ENCODE results near the gene FIG4. TPM values are rescaled to one million over a fixed set of nuclear protein-coding genes. Genes with fewer than 3 reads are reported as not detected.
"Not testable (repeated sequence)": the region's sequence is repeated elsewhere in the genome, so short reads cannot be mapped to it uniquely, and the experiment has no call there.

FIG4 gene
- total RNA-seq, 1 donor from 2014 or later = 14.7 TPM

DNA sequence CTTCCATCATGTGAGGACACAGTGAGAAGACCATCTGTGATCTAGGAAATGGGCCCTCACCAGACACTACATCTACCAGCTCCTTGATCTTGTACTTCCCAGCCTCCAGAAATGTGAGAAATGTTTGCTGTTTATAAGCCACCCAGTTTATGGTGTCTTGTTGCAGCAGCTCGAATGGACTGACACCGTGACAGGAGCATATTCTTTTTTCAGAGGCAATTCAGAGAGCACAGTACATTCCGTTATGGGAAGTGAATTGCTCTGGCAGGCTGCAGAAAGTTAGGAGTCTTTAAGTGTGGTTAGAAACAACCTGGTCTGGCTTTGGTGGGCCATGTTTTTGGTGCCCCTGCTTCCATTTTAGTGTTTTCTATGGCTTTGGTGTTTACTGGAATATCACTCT is 75.1 kb downstream of the FIG4 start:
- no peaks in the 10 kb centered on the region for H3K27me3 ChIP-seq (ENCODE audit: control insufficient read depth, insufficient read depth, low read length)
- H3K4me3 ChIP-seq (ENCODE audit: low read depth, low read length) = no peak overlapping the region
- FAIRE-seq = no peak
- DNase-seq (ENCODE audit: low read depth) = no peak
- no peaks in the 10 kb centered on the region for H3K36me3 ChIP-seq (ENCODE audit: control insufficient read depth, insufficient read depth, low read length)
- TF ChIP-seq, protein P1, sequence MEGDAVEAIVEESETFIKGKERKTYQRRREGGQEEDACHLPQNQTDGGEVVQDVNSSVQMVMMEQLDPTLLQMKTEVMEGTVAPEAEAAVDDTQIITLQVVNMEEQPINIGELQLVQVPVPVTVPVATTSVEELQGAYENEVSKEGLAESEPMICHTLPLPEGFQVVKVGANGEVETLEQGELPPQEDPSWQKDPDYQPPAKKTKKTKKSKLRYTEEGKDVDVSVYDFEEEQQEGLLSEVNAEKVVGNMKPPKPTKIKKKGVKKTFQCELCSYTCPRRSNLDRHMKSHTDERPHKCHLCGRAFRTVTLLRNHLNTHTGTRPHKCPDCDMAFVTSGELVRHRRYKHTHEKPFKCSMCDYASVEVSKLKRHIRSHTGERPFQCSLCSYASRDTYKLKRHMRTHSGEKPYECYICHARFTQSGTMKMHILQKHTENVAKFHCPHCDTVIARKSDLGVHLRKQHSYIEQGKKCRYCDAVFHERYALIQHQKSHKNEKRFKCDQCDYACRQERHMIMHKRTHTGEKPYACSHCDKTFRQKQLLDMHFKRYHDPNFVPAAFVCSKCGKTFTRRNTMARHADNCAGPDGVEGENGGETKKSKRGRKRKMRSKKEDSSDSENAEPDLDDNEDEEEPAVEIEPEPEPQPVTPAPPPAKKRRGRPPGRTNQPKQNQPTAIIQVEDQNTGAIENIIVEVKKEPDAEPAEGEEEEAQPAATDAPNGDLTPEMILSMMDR (IDR thresholded peaks at IDR 0.05; ENCODE audit: insufficient read depth, low read length, severe bottlenecking) = no peak

DNA sequence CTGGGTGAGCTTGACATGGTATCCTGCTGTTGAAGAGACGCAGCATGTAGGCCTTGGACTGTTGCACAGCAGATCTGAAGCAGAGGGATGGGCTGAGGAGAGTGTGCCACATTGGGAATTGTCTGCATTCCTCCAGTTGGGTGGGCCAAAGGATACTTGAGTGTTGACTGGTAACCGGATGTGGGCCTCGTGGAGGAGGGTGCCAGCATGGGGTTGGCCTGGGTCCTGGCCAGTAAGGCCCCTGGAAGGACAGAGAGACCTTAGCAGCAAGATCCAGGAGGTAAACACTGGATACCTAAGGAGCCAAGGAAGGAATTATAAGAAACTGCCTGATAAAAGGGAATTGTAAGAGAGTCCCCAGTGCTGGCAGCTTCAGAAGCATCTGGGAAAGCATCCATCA is 76.9 kb downstream of the FIG4 start:
- no peak for DNase-seq (ENCODE audit: low read depth)
- TF ChIP-seq, protein P1 (IDR thresholded peaks at IDR 0.05; ENCODE audit: insufficient read depth, low read length, severe bottlenecking) = no peak
- Histone ChIP-seq H3K36me3 (ENCODE audit: control insufficient read depth, insufficient read depth, low read length) (no peaks in the 10 kb centered on the region), H3K4me3 (ENCODE audit: low read depth, low read length) (no peak overlapping the region), H3K27me3 (ENCODE audit: control insufficient read depth, insufficient read depth, low read length) (no peaks in the 10 kb centered on the region)
- FAIRE-seq = peak; percentile 40

DNA sequence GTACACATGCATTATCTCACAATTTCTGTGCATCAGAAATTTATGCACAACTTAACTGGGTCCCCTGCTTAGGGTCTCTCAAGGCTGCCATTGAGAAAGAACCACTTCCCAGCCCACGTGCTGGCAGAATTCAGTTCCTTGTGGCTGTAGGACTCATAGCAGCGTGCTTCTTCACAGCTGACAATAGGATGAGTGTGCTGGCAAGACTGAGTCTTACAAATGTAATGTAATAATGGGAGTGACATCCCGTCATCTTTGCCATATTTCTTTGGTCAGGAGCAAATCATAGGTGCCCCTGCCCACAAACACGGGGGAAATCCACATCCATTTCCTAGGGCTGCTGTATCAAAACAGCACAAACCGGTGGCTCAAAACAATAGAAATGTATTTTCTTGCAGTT is 77.4 kb downstream of the FIG4 start:
- peak; percentile 80 for DNase-seq (ENCODE audit: low read depth)
- TF ChIP-seq, protein P1 (IDR thresholded peaks at IDR 0.05; ENCODE audit: insufficient read depth, low read length, severe bottlenecking) = no peak
- Histone ChIP-seq H3K4me3 (ENCODE audit: low read depth, low read length) (no peak overlapping the region), H3K36me3 (ENCODE audit: control insufficient read depth, insufficient read depth, low read length) (no peaks in the 10 kb centered on the region), H3K27me3 (ENCODE audit: control insufficient read depth, insufficient read depth, low read length) (no peaks in the 10 kb centered on the region)
- FAIRE-seq = no peak

DNA sequence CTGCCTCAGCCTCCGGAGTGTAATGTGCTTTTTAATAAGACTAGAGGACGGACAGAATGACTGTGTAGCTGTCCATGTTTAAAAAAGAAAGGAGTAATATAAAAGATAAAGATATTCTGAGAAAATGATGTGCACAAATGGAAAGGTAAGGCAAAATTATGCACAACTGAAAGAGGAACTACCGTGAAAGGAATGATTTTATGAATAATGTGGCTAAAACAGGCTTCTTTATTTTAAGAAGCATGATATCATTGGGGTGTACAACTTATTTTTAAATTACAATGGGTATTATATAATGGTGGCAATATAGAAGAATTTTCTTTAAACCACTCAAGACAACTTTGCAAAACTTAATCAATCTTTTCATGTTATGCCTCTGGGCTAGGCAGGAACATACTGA is 78.1 kb downstream of the FIG4 start:
- Histone ChIP-seq H3K36me3 (ENCODE audit: control insufficient read depth, insufficient read depth, low read length) (no peaks in the 10 kb centered on the region), H3K27me3 (ENCODE audit: control insufficient read depth, insufficient read depth, low read length) (no peaks in the 10 kb centered on the region), H3K4me3 (ENCODE audit: low read depth, low read length) (no peak overlapping the region)
- FAIRE-seq = no peak
- TF ChIP-seq, protein P1 (IDR thresholded peaks at IDR 0.05; ENCODE audit: insufficient read depth, low read length, severe bottlenecking) = no peak
- DNase-seq (ENCODE audit: low read depth) = no peak

DNA sequence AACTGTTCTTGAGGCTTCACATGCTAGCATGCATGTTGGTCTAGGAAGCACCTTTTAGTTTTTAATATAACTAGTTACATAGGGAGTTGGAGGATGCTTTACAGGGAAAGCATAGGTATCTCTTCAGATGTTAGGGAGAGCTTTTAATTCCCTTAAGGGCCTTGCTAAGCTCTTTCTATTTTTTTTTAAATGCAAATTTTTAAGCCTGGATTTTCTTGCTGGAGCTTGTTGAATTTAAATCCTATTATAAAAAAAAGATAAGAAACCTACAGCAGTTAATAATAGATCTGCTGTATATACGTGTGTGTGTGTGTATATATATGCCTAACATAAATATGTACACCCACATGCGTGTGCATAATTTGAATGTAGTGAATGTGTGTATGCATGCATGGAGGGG is 79.0 kb downstream of the FIG4 start:
- no peaks in the 10 kb centered on the region for H3K36me3 ChIP-seq (ENCODE audit: control insufficient read depth, insufficient read depth, low read length)
- no peak for DNase-seq (ENCODE audit: low read depth)
- no peak for FAIRE-seq
- TF ChIP-seq, protein P1 (IDR thresholded peaks at IDR 0.05; ENCODE audit: insufficient read depth, low read length, severe bottlenecking) = no peak
- no peak overlapping the region for H3K4me3 ChIP-seq (ENCODE audit: low read depth, low read length)
- H3K27me3 ChIP-seq (ENCODE audit: control insufficient read depth, insufficient read depth, low read length) = no peaks in the 10 kb centered on the region

DNA sequence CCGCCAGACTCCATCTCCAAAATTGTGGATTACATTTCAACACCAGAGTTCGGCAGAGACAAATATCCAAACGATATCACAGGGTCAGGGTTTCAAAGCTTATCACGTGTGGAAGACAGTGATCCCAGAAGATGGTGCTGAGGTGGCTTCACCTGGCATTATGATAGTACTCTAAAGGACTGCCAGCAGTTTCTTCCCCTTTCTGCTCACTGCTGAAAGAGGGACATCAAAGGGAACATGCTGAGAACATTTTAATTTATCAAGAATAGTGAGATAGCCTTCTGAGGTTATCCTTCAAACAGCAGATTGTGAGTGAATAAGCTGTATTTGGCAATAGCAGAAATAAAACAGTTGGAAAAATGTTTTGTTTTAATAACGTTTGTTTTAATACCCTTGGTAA is 79.7 kb downstream of the FIG4 start:
- no peak for FAIRE-seq
- H3K27me3 ChIP-seq (ENCODE audit: control insufficient read depth, insufficient read depth, low read length) = no peaks in the 10 kb centered on the region
- DNase-seq (ENCODE audit: low read depth) = no peak
- H3K4me3 ChIP-seq (ENCODE audit: low read depth, low read length) = no peak overlapping the region
- no peaks in the 10 kb centered on the region for H3K36me3 ChIP-seq (ENCODE audit: control insufficient read depth, insufficient read depth, low read length)
- TF ChIP-seq, protein P1 (IDR thresholded peaks at IDR 0.05; ENCODE audit: insufficient read depth, low read length, severe bottlenecking) = no peak

DNA sequence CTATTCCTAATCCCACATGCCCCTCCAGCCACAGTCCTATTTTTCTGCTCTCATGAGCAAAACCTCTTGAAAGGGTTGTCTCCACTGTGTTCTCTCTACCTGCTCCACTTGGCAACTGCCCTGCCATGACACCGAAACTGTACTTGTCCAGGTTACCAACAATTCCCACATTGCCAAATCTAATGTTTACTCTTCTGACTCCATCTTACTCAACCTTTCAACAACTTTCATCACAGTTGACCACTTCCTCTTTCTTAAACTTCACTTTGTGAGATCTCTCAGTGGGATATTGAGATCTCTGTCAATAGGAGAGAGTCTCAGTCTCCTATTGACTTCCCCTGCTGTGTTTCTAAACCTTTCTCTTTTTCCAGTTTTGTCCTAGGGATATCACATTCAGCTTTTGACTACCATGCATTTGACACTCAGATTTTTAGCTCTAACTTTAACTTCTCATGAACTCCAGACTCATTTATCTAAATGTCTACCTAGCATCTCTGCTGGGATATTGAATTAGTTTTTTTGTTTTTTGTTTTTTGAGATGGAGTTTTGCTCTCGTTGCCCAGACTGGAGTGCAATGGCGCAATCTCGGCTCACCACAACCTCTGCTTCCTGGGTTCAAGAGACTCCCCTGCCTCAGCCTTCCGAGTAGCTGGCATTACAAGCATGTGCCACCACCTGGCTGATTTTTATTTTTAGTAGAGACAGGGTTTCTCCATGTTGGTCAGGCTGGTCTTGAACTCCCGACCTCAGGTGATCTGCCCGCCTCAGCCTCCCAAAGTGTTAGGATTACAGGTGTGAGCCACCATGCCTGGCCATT is 81.1 kb downstream of the FIG4 start:
- H3K4me3 ChIP-seq (ENCODE audit: low read depth, low read length); H3K27me3 ChIP-seq (ENCODE audit: control insufficient read depth, insufficient read depth, low read length); H3K36me3 ChIP-seq (ENCODE audit: control insufficient read depth, insufficient read depth, low read length): not testable (repeated sequence)
- peak; percentile 80 for DNase-seq (ENCODE audit: low read depth)
- FAIRE-seq = peak; percentile 93

Data from bronchial epithelial cell (primary cell).